ENCODE measurements around the gene QKI. TPM values are rescaled to one million over a fixed set of nuclear protein-coding genes. Genes with fewer than 3 reads are reported as not detected.
"Not testable (repeated sequence)": the region's sequence is repeated elsewhere in the genome, so short reads cannot be mapped to it uniquely, and the experiment has no call there.

The QKI gene
- total RNA-seq, 1 experiment from 2014 or later, result 134 TPM

- Mint-ChIP-seq H3K4me3 (ENCODE audit: unreplicated experiment) (no peak overlapping the region), H3K9me3 (ENCODE audit: unreplicated experiment) (no peaks in the 10 kb centered on the region), H3K36me3 (ENCODE audit: insufficient read depth, unreplicated experiment) (no peaks in the 10 kb centered on the region), H3K27ac (ENCODE audit: unreplicated experiment) (no peak overlapping the region), H3K27me3 (ENCODE audit: insufficient read depth, unreplicated experiment) (no peaks in the 10 kb centered on the region), H3K4me1 (ENCODE audit: low read depth, unreplicated experiment) (no peaks in the 10 kb centered on the region)
- CTCF ChIA-PET, result no interaction called here
- BruUV-seq (replicated peaks), result no TSS peak
- no peaks in the 10 kb centered on the region for H3K9me3 ChIP-seq
- no peaks in the 10 kb centered on the region for H3K27me3 ChIP-seq (replicated peaks; ENCODE audit: control insufficient read depth, insufficient read depth, low read length)
- H3K4me1 ChIP-seq, result no peaks in the 10 kb centered on the region
- H3K36me3 ChIP-seq (ENCODE audit: control insufficient read depth, insufficient read depth, low read length), result no peaks in the 10 kb centered on the region
- POLR2A ChIA-PET, result no interaction called here
- no peak overlapping the region for H3K4me3 ChIP-seq (ENCODE audit: low read depth, low read length)
- intact Hi-C loops (cut with micrococcal nuclease; ENCODE audit: unreplicated experiment), result no loop called here
- TF ChIP-seq CTCF (IDR thresholded peaks at IDR 0.05; ENCODE audit: insufficient read depth in 1 of 2, low read depth in 1 of 2, low read length in 1 of 2, severe bottlenecking in 1 of 2, unreplicated experiment in 1 of 2), result no peak
- DNase-seq, result no peak
Observed at GRCh38 chr6:163381118-163381756, 33.3 kb upstream of the QKI start.

- H3K4me1 ChIP-seq; DNase-seq; H3K4me3 Mint-ChIP-seq (ENCODE audit: unreplicated experiment); H3K27ac Mint-ChIP-seq (ENCODE audit: unreplicated experiment); POLR2A ChIA-PET; H3K4me1 Mint-ChIP-seq (ENCODE audit: low read depth, unreplicated experiment); H3K9me3 ChIP-seq; H3K27me3 Mint-ChIP-seq (ENCODE audit: insufficient read depth, unreplicated experiment); BruUV-seq (replicated peaks); H3K4me3 ChIP-seq (ENCODE audit: low read depth, low read length); H3K36me3 ChIP-seq (ENCODE audit: control insufficient read depth, insufficient read depth, low read length); H3K9me3 Mint-ChIP-seq (ENCODE audit: unreplicated experiment); CTCF ChIA-PET; H3K36me3 Mint-ChIP-seq (ENCODE audit: insufficient read depth, unreplicated experiment); intact Hi-C loops (cut with micrococcal nuclease; ENCODE audit: unreplicated experiment); H3K27me3 ChIP-seq (replicated peaks; ENCODE audit: control insufficient read depth, insufficient read depth, low read length): not testable (repeated sequence)
Observed at GRCh38 chr6:163383396-163383795, 31.1 kb upstream of the QKI start.

- Mint-ChIP-seq H3K36me3 (ENCODE audit: insufficient read depth, unreplicated experiment) (no peaks in the 10 kb centered on the region), H3K4me1 (ENCODE audit: low read depth, unreplicated experiment) (no peaks in the 10 kb centered on the region), H3K9me3 (ENCODE audit: unreplicated experiment) (no peaks in the 10 kb centered on the region), H3K4me3 (ENCODE audit: unreplicated experiment) (no peak overlapping the region), H3K27ac (ENCODE audit: unreplicated experiment) (no peak overlapping the region), H3K27me3 (ENCODE audit: insufficient read depth, unreplicated experiment) (no peaks in the 10 kb centered on the region)
- POLR2A ChIA-PET, result no interaction called here
- H3K27me3 ChIP-seq (replicated peaks; ENCODE audit: control insufficient read depth, insufficient read depth, low read length), result no peaks in the 10 kb centered on the region
- H3K4me3 ChIP-seq (ENCODE audit: low read depth, low read length), result no peak overlapping the region
- no peak for DNase-seq
- CTCF ChIA-PET, result no interaction called here
- no TSS peak for BruUV-seq (replicated peaks)
- TF ChIP-seq CTCF (IDR thresholded peaks at IDR 0.05; ENCODE audit: insufficient read depth in 1 of 2, low read depth in 1 of 2, low read length in 1 of 2, severe bottlenecking in 1 of 2, unreplicated experiment in 1 of 2), result no peak
- intact Hi-C loops (cut with micrococcal nuclease; ENCODE audit: unreplicated experiment), result no loop called here
- H3K36me3 ChIP-seq (ENCODE audit: control insufficient read depth, insufficient read depth, low read length), result no peaks in the 10 kb centered on the region
- no peaks in the 10 kb centered on the region for H3K9me3 ChIP-seq
- no peaks in the 10 kb centered on the region for H3K4me1 ChIP-seq
Observed at GRCh38 chr6:163383912-163384311, 30.6 kb upstream of the QKI start.

- DNase-seq, result no peak
- Histone ChIP-seq H3K27me3 (replicated peaks; ENCODE audit: control insufficient read depth, insufficient read depth, low read length) (no peaks in the 10 kb centered on the region), H3K36me3 (ENCODE audit: control insufficient read depth, insufficient read depth, low read length) (no peaks in the 10 kb centered on the region), H3K4me3 (ENCODE audit: low read depth, low read length) (no peak overlapping the region), H3K9me3 (no peaks in the 10 kb centered on the region), H3K4me1 (no peaks in the 10 kb centered on the region)
- no TSS peak for BruUV-seq (replicated peaks)
- Mint-ChIP-seq H3K36me3 (ENCODE audit: insufficient read depth, unreplicated experiment) (no peaks in the 10 kb centered on the region), H3K9me3 (ENCODE audit: unreplicated experiment) (no peaks in the 10 kb centered on the region), H3K27ac (ENCODE audit: unreplicated experiment) (no peak overlapping the region), H3K27me3 (ENCODE audit: insufficient read depth, unreplicated experiment) (no peaks in the 10 kb centered on the region), H3K4me1 (ENCODE audit: low read depth, unreplicated experiment) (no peaks in the 10 kb centered on the region), H3K4me3 (ENCODE audit: unreplicated experiment) (no peak overlapping the region)
- intact Hi-C loops (cut with micrococcal nuclease; ENCODE audit: unreplicated experiment), result no loop called here
- TF ChIP-seq CTCF (IDR thresholded peaks at IDR 0.05; ENCODE audit: insufficient read depth in 1 of 2, low read depth in 1 of 2, low read length in 1 of 2, severe bottlenecking in 1 of 2, unreplicated experiment in 1 of 2), result no peak
- CTCF ChIA-PET, result no interaction called here
- POLR2A ChIA-PET, result interaction anchor here (0.6 kb wide), 1 partner anchor 27 kb away, joined by 10 read pairs; no protein-coding TSS in a partner anchor
Observed at GRCh38 chr6:163384510-163384909, 30.0 kb upstream of the QKI start.

GRCh38 chr6:163385503-163385902 lies 29.0 kb upstream of the QKI start:
- POLR2A ChIA-PET; intact Hi-C loops (cut with micrococcal nuclease; ENCODE audit: unreplicated experiment); CTCF ChIA-PET; H3K27ac Mint-ChIP-seq (ENCODE audit: unreplicated experiment); BruUV-seq (replicated peaks); H3K36me3 Mint-ChIP-seq (ENCODE audit: insufficient read depth, unreplicated experiment); H3K9me3 Mint-ChIP-seq (ENCODE audit: unreplicated experiment); H3K27me3 ChIP-seq (replicated peaks; ENCODE audit: control insufficient read depth, insufficient read depth, low read length); H3K4me3 ChIP-seq (ENCODE audit: low read depth, low read length); H3K4me1 ChIP-seq; H3K27me3 Mint-ChIP-seq (ENCODE audit: insufficient read depth, unreplicated experiment); H3K4me1 Mint-ChIP-seq (ENCODE audit: low read depth, unreplicated experiment); H3K9me3 ChIP-seq; DNase-seq; H3K4me3 Mint-ChIP-seq (ENCODE audit: unreplicated experiment); H3K36me3 ChIP-seq (ENCODE audit: control insufficient read depth, insufficient read depth, low read length): not testable (repeated sequence)

Data from Caco-2 (cell line).